HUES48 (cell line): ENCODE results near the gene ZNF385A.

Experiments used
- H3K27ac ChIP-seq: one replicate; pipeline ENCODE4 v1.7.0; 2013; ENCODE audit warnings: low read depth, low read length, inconsistent platforms
- H3K27me3 ChIP-seq: 2 replicates; pipeline ENCODE4 v1.6.1; 2013; ENCODE audit warnings: mild to moderate bottlenecking, low read length; ENCODE audit not compliant: control insufficient read depth, insufficient read depth
- H3K36me3 ChIP-seq: 2 replicates; pipeline ENCODE4 v1.6.1; 2013; ENCODE audit warnings: low read length; ENCODE audit not compliant: control insufficient read depth, insufficient read depth
- H3K4me1 ChIP-seq: 2 replicates; pipeline ENCODE4 v1.6.1; 2013; ENCODE audit warnings: mild to moderate bottlenecking, low read length; ENCODE audit not compliant: control insufficient read depth, insufficient read depth
- H3K4me3 ChIP-seq: 2 replicates; pipeline ENCODE4 v1.5.1; 2013; ENCODE audit warnings: mild to moderate bottlenecking, low read depth, low read length
- H3K9ac ChIP-seq: 2 replicates; pipeline ENCODE4 v1.6.1; 2013; ENCODE audit warnings: mild to moderate bottlenecking, low read depth, low read length, moderate library complexity
- H3K9me3 ChIP-seq: 2 replicates; pipeline ENCODE4 v1.6.1; 2013; ENCODE audit warnings: low read length; ENCODE audit not compliant: control insufficient read depth, insufficient read depth

The ZNF385A gene

GRCh38 chr12:54413284-54414190 lies 29.0 kb upstream of the ZNF385A start:
- Histone ChIP-seq H3K4me3 (no peak overlapping the region), H3K9ac (no peak overlapping the region), H3K27ac (no peak overlapping the region), H3K9me3 (no peaks in the 10 kb centered on the region), H3K36me3 (no peaks in the 10 kb centered on the region), H3K27me3 (peaks cover 21% of the 10 kb centered on the region), H3K4me1 (peaks cover 11% of the 10 kb centered on the region)

- H3K36me3 ChIP-seq = 0 out of 2 replicates have a peak, but pooled peaks cover 2% of the 10 kb centered on the region
- no peak overlapping the region for H3K9ac ChIP-seq
- no peak overlapping the region for H3K27ac ChIP-seq
- H3K9me3 ChIP-seq = no peaks in the 10 kb centered on the region
- no peak overlapping the region for H3K4me3 ChIP-seq
- H3K4me1 ChIP-seq = peaks cover 10% of the 10 kb centered on the region
- H3K27me3 ChIP-seq = peaks cover 14% of the 10 kb centered on the region
These were observed 28.3 kb upstream of the ZNF385A start for GRCh38 chr12:54412786-54413185.

- Histone ChIP-seq H3K27ac (no peak overlapping the region), H3K9ac (no peak overlapping the region), H3K36me3 (peaks cover 7% of the 10 kb centered on the region; the same call in 1 of the 2 replicates), H3K9me3 (no peaks in the 10 kb centered on the region), H3K4me1 (peaks cover 6% of the 10 kb centered on the region; the same call in 1 of the 2 replicates), H3K27me3 (peaks cover 9% of the 10 kb centered on the region), H3K4me3 (no peak overlapping the region)
These were observed 27.8 kb upstream of the ZNF385A start for GRCh38 chr12:54412348-54412747.

GRCh38 chr12:54411391-54412241 lies 27.1 kb upstream of the ZNF385A start:
- Histone ChIP-seq H3K4me3 (no peak overlapping the region), H3K9me3 (no peaks in the 10 kb centered on the region), H3K27me3 (peaks cover 4% of the 10 kb centered on the region), H3K36me3 (peaks cover 14% of the 10 kb centered on the region), H3K4me1 (0 out of 2 replicates have a peak, but pooled peaks cover 1% of the 10 kb centered on the region), H3K27ac (no peak overlapping the region), H3K9ac (no peak overlapping the region)

GRCh38 chr12:54409267-54409666 lies 24.7 kb upstream of the ZNF385A start:
- Histone ChIP-seq H3K27ac (no peak overlapping the region), H3K4me3 (no peak overlapping the region), H3K9me3 (no peaks in the 10 kb centered on the region), H3K27me3 (no peaks in the 10 kb centered on the region), H3K4me1 (no peaks in the 10 kb centered on the region), H3K36me3 (peaks cover 16% of the 10 kb centered on the region), H3K9ac (no peak overlapping the region)

GRCh38 chr12:54407183-54407905 lies 22.8 kb upstream of the ZNF385A start:
- H3K36me3 ChIP-seq = peaks cover 24% of the 10 kb centered on the region
- no peaks in the 10 kb centered on the region for H3K27me3 ChIP-seq
- H3K27ac ChIP-seq = no peak overlapping the region
- H3K9ac ChIP-seq = no peak overlapping the region
- no peaks in the 10 kb centered on the region for H3K9me3 ChIP-seq
- no peak overlapping the region for H3K4me3 ChIP-seq
- no peaks in the 10 kb centered on the region for H3K4me1 ChIP-seq

- H3K9ac ChIP-seq = no peak overlapping the region
- H3K4me3 ChIP-seq = no peak overlapping the region
- no peaks in the 10 kb centered on the region for H3K4me1 ChIP-seq
- no peaks in the 10 kb centered on the region for H3K9me3 ChIP-seq
- H3K27me3 ChIP-seq = no peaks in the 10 kb centered on the region
- no peak overlapping the region for H3K27ac ChIP-seq
- H3K36me3 ChIP-seq = peaks cover 39% of the 10 kb centered on the region
These were observed 21.0 kb upstream of the ZNF385A start for GRCh38 chr12:54405573-54405972.

GRCh38 chr12:54405106-54405505 lies 20.6 kb upstream of the ZNF385A start:
- Histone ChIP-seq H3K9me3 (no peaks in the 10 kb centered on the region), H3K27ac (no peak overlapping the region), H3K4me3 (no peak overlapping the region), H3K36me3 (peaks cover 44% of the 10 kb centered on the region), H3K4me1 (no peaks in the 10 kb centered on the region), H3K9ac (no peak overlapping the region), H3K27me3 (no peaks in the 10 kb centered on the region)

GRCh38 chr12:54404061-54405004 lies 19.8 kb upstream of the ZNF385A start:
- Histone ChIP-seq H3K27ac (no peak overlapping the region), H3K4me3 (no peak overlapping the region), H3K27me3 (no peaks in the 10 kb centered on the region), H3K4me1 (no peaks in the 10 kb centered on the region), H3K9ac (no peak overlapping the region), H3K9me3 (no peaks in the 10 kb centered on the region), H3K36me3 (peaks cover 45% of the 10 kb centered on the region)

GRCh38 chr12:54401119-54401518 lies 16.6 kb upstream of the ZNF385A start:
- Histone ChIP-seq H3K27me3 (no peaks in the 10 kb centered on the region), H3K4me3 (no peak overlapping the region), H3K36me3 (peaks cover 42% of the 10 kb centered on the region), H3K9ac (no peak overlapping the region), H3K27ac (no peak overlapping the region), H3K9me3 (no peaks in the 10 kb centered on the region), H3K4me1 (no peaks in the 10 kb centered on the region)
